Measurements from ENCODE around the gene KRT2.

DNA sequence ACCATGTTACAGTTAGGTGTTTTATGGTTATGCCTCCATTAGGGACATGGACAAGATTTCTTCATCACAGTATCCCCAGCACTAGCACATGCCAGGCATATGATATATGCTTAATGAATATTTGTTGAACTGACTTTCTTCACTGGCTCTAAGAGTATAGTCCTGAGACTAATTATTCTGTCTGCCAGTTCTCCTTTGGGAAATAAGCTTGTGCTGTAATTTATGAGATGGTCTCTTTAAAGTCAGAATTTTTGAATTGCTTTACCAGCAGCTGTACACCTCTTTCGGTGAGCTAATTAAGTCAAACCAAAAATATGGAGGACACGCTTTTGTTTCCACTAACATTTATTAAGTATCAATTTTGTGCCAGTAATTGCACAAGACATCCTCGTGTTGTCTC lies 45.9 kb downstream of the KRT2 start:
- TF ChIP-seq, protein P1, sequence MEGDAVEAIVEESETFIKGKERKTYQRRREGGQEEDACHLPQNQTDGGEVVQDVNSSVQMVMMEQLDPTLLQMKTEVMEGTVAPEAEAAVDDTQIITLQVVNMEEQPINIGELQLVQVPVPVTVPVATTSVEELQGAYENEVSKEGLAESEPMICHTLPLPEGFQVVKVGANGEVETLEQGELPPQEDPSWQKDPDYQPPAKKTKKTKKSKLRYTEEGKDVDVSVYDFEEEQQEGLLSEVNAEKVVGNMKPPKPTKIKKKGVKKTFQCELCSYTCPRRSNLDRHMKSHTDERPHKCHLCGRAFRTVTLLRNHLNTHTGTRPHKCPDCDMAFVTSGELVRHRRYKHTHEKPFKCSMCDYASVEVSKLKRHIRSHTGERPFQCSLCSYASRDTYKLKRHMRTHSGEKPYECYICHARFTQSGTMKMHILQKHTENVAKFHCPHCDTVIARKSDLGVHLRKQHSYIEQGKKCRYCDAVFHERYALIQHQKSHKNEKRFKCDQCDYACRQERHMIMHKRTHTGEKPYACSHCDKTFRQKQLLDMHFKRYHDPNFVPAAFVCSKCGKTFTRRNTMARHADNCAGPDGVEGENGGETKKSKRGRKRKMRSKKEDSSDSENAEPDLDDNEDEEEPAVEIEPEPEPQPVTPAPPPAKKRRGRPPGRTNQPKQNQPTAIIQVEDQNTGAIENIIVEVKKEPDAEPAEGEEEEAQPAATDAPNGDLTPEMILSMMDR (conservative IDR thresholded peaks at IDR 0.05) = no peak
- TF ChIP-seq ZFX (IDR thresholded peaks at IDR 0.05) = no peak
